MCF 10A (cell line): ENCODE data around the gene PCDHA9. TPM values are rescaled to one million over a fixed set of nuclear protein-coding genes. Genes with fewer than 3 reads are reported as not detected.

Experiments used
- BruUV-seq: library from RNA; stranded (reverse); fragments of 400-500 nt; replicated peaks from 2 replicates; lab custom pipeline; 2021; lab: Mats Ljungman, UMichigan
- CTCF ChIA-PET: fragments of 300-600 bp; sonication (Branson Sonifier 250); formaldehyde crosslinking; extraction: SDS; loops from one replicate; lab custom pipeline; 2021; ENCODE audit warnings: antibody characterized with exemption, inconsistent platforms; lab: Yijun Ruan, JAX
- POLR2A ChIA-PET: fragments of 300-600, 350-650 bp; sonication (Branson Sonifier 250); formaldehyde crosslinking; extraction: SDS; loops from one replicate; lab custom pipeline; 2020; ENCODE audit warnings: antibody characterized with exemption, inconsistent platforms; lab: Yijun Ruan, JAX
- DNase-seq: peaks from one replicate; pipeline ENCODE4 v3.0.0-alpha.2; 2018; ENCODE audit not compliant: unreplicated experiment
- H3K27ac Mint-ChIP-seq: one replicate; pipeline ENCODE4 v1.8.0; 2022; ENCODE audit warnings: mild to moderate bottlenecking, low read depth, mixed read lengths; ENCODE audit not compliant: unreplicated experiment
- H3K27me3 Mint-ChIP-seq: one replicate; pipeline ENCODE4 v1.8.0; 2022; ENCODE audit warnings: mixed read lengths; ENCODE audit not compliant: insufficient read depth, unreplicated experiment
- H3K36me3 Mint-ChIP-seq: one replicate; pipeline ENCODE4 v1.8.0; 2022; ENCODE audit warnings: mild to moderate bottlenecking, moderate library complexity, mixed read lengths; ENCODE audit not compliant: insufficient read depth, unreplicated experiment
- H3K4me1 Mint-ChIP-seq: one replicate; pipeline ENCODE4 v1.8.0; 2022; ENCODE audit warnings: mixed read lengths; ENCODE audit not compliant: insufficient read depth, unreplicated experiment
- H3K4me3 Mint-ChIP-seq: one replicate; pipeline ENCODE4 v1.8.0; 2022; ENCODE audit warnings: mild to moderate bottlenecking, moderate library complexity, mixed read lengths; ENCODE audit not compliant: unreplicated experiment
- H3K9me3 Mint-ChIP-seq: one replicate; pipeline ENCODE4 v1.8.0; 2022; ENCODE audit warnings: mixed read lengths; ENCODE audit not compliant: unreplicated experiment
- CTCF ChIP-seq: fragments of 200-600 bp; IDR thresholded peaks from one replicate; pipeline ENCODE4 v1.8.0; 2022; ENCODE audit warnings: antibody characterized with exemption, mild to moderate bottlenecking; ENCODE audit not compliant: unreplicated experiment
- intact Hi-C: fragments of 100-400 bp; cut with micrococcal nuclease; formaldehyde crosslinking; loops from 2 replicates; pipeline ENCODE4 v1.14.1; 2022
- total RNA-seq: library from RNA; stranded (reverse); gene quantifications from 2 replicates; pipeline ENCODE4 v1.2.3, GENCODE V29; 2022

PCDHA9 gene
- total RNA-seq, 1 experiment from 2014 or later: 0.28 TPM

GRCh38 chr5:140855772-140856674 lies 7.8 kb downstream of the PCDHA9 start, which contains the start of gene PCDHA10:
Gene PCDHA10 (plus strand): TSS chr5:140855897. CDS start chr5:140856049, 152 bp downstream.
- Mint-ChIP-seq H3K4me3 (no peak within 1 kb of the TSS), H3K27ac (no peak within 1 kb of the TSS), H3K4me1 (no peaks in the 10 kb centered on the region), H3K9me3 (peaks cover 16% of the 10 kb centered on the region), H3K36me3 (no peaks in the 10 kb centered on the region), H3K27me3 (no peaks in the 10 kb centered on the region)
- intact Hi-C loops: no loop called here
- CTCF ChIA-PET: interaction anchor here (1.1 to 1.4 kb wide), 2 partner anchors 20 to 184 kb away, joined by 3 to 4 read pairs; no protein-coding TSS in a partner anchor
- POLR2A ChIA-PET: interaction anchor here (0.7 to 1.0 kb wide), 3 partner anchors 17 to 185 kb away, joined by 3 read pairs; no protein-coding TSS in a partner anchor
- peak; percentile 7 for TF ChIP-seq CTCF
- DNase-seq: peak; percentile 26
- BruUV-seq: no TSS peak

- H3K36me3 Mint-ChIP-seq: no peaks in the 10 kb centered on the region
- POLR2A ChIA-PET: interaction anchor here (1.0 kb wide), 1 partner anchor 16 kb away, joined by 3 read pairs; no protein-coding TSS in a partner anchor
- H3K4me1 Mint-ChIP-seq: no peaks in the 10 kb centered on the region
- CTCF ChIA-PET: interaction anchor here (0.5 to 1.4 kb wide), 2 partner anchors 44 to 183 kb away, joined by 3 to 4 read pairs; no protein-coding TSS in a partner anchor
- no peak overlapping the region for H3K4me3 Mint-ChIP-seq
- intact Hi-C loops: no loop called here
- no TSS peak for BruUV-seq
- no peak for DNase-seq
- H3K27me3 Mint-ChIP-seq: no peaks in the 10 kb centered on the region
- TF ChIP-seq CTCF: no peak
- H3K27ac Mint-ChIP-seq: no peak overlapping the region
- peaks cover 16% of the 10 kb centered on the region for H3K9me3 Mint-ChIP-seq
Measured at GRCh38 chr5:140857177-140857986, 9.2 kb downstream of the PCDHA9 start.

- H3K4me3 Mint-ChIP-seq: no peak overlapping the region
- no TSS peak for BruUV-seq
- no peak for TF ChIP-seq CTCF
- intact Hi-C loops: no loop called here
- H3K27ac Mint-ChIP-seq: no peak overlapping the region
- no peaks in the 10 kb centered on the region for H3K36me3 Mint-ChIP-seq
- no peaks in the 10 kb centered on the region for H3K4me1 Mint-ChIP-seq
- CTCF ChIA-PET: no interaction called here
- POLR2A ChIA-PET: no interaction called here
- DNase-seq: no peak
- H3K27me3 Mint-ChIP-seq: no peaks in the 10 kb centered on the region
- H3K9me3 Mint-ChIP-seq: peaks cover 16% of the 10 kb centered on the region
Measured at GRCh38 chr5:140857987-140858240, 9.7 kb downstream of the PCDHA9 start.
